Iris pigment epithelial cell (primary cell): ENCODE data around the gene SNF8.

ENCODE experiments used
- DNase-seq: peaks from one replicate; pipeline ENCODE4 v3.0.0-alpha.2; 2011; ENCODE audit warnings: low read depth

The SNF8 gene

GRCh38 chr17:48929812-48930165 is 14.9 kb downstream of the SNF8 start:
- no peak for DNase-seq

GRCh38 chr17:48928876-48929811 is 15.5 kb downstream of the SNF8 start:
- peak; percentile 25 for DNase-seq

GRCh38 chr17:48927978-48928745 is 16.5 kb downstream of the SNF8 start:
- DNase-seq, result no peak

- no peak for DNase-seq
Measured at GRCh38 chr17:48925991-48926342, 18.7 kb downstream of the SNF8 start.

- no peak for DNase-seq
Measured at GRCh38 chr17:48925251-48925990, 19.2 kb downstream of the SNF8 start.

GRCh38 chr17:48915459-48916282 is 29.0 kb downstream of the SNF8 start:
- peak; percentile 96 for DNase-seq

GRCh38 chr17:48912476-48912875 is 32.2 kb downstream of the SNF8 start:
- no peak for DNase-seq

GRCh38 chr17:48910370-48910769 is 34.3 kb downstream of the SNF8 start:
- DNase-seq, result no peak

- peak; percentile 39 for DNase-seq
Measured at GRCh38 chr17:48909783-48910182, 34.9 kb downstream of the SNF8 start.

- DNase-seq, result peak; percentile 86
Measured at GRCh38 chr17:48908853-48909394, 35.7 kb downstream of the SNF8 start.

GRCh38 chr17:48908047-48908843 is 36.4 kb downstream of the SNF8 start, which contains the start of gene UBE2Z:
UBE2Z (plus strand) TSS chr17:48908407; CDS start chr17:48908504, 97 bp downstream.
- peak; percentile 97 for DNase-seq

- DNase-seq, result peak; percentile 77
Measured at GRCh38 chr17:48907713-48908046, 37.0 kb downstream of the SNF8 start.

GRCh38 chr17:48905987-48906515 is 38.6 kb downstream of the SNF8 start:
- DNase-seq, result no peak

GRCh38 chr17:48904428-48904827 is 40.2 kb downstream of the SNF8 start:
- no peak for DNase-seq

GRCh38 chr17:48903401-48903800 is 41.2 kb downstream of the SNF8 start:
- no peak for DNase-seq

- no peak for DNase-seq
Measured at GRCh38 chr17:48901241-48901640, 43.4 kb downstream of the SNF8 start.

GRCh38 chr17:48894886-48895285 is 49.8 kb downstream of the SNF8 start:
- DNase-seq, result no peak

GRCh38 chr17:48893646-48894508 is 50.8 kb downstream of the SNF8 start:
- DNase-seq, result no peak

- DNase-seq, result no peak
Measured at GRCh38 chr17:48892940-48893645, 51.5 kb downstream of the SNF8 start.
